Esophagus squamous epithelium (tissue), 4 donors: ENCODE data around the gene ING3.

Experiments used
- CTCF ChIP-seq, 6 experiments: fragments of 450-650 bp in 4 of 6; fragments of 200-600 bp in 2 of 6; sonication (generic) in 2 of 6; IDR thresholded peaks; one replicate each; pipeline ENCODE4 v1.5.1; 2016 to 2019; ENCODE audit warnings: antibody characterized with exemption in 6 of 6, mild to moderate bottlenecking in 4 of 6, moderate library complexity in 4 of 6
- POLR2A ChIP-seq, 4 donors: fragments of 450-650 bp; IDR thresholded peaks; one replicate each; pipeline ENCODE4 v1.6.1; 2017; ENCODE audit warnings: antibody characterized with exemption in 4 of 4, mild to moderate bottlenecking in 4 of 4, moderate library complexity in 3 of 4

- TF ChIP-seq CTCF (IDR thresholded peaks at IDR 0.05) (no peak), POLR2A (IDR thresholded peaks at IDR 0.05) (no peak)
Measured at GRCh38 chr7:120996333-120996987, 45.9 kb downstream of the ING3 start.
